HUES6 (cell line): ENCODE results near the gene NR1D2.

Source experiments
- H3K27ac ChIP-seq: 2 replicates; pipeline ENCODE4 v1.7.0; 2013; ENCODE audit warnings: low read depth, mild to moderate bottlenecking, low read length, inconsistent platforms
- H3K27me3 ChIP-seq: 2 replicates; pipeline ENCODE4 v1.6.1; 2013; ENCODE audit warnings: low read length; ENCODE audit not compliant: control insufficient read depth, insufficient read depth
- H3K36me3 ChIP-seq: 2 replicates; pipeline ENCODE4 v1.6.1; 2013; ENCODE audit warnings: low read length; ENCODE audit not compliant: control insufficient read depth, insufficient read depth
- H3K4me1 ChIP-seq: 2 replicates; pipeline ENCODE4 v1.6.1; 2013; ENCODE audit warnings: low read length; ENCODE audit not compliant: control insufficient read depth, insufficient read depth
- H3K4me3 ChIP-seq: 2 replicates; pipeline ENCODE4 v1.5.1; 2013; ENCODE audit warnings: low read depth, low read length
- H3K9ac ChIP-seq: one replicate; pipeline ENCODE4 v1.6.1; 2013; ENCODE audit warnings: mild to moderate bottlenecking, low read length
- H3K9me3 ChIP-seq: 2 replicates; pipeline ENCODE4 v1.6.1; 2013; ENCODE audit warnings: low read depth, low read length; ENCODE audit not compliant: control insufficient read depth, insufficient read depth

Gene NR1D2

GRCh38 chr3:23966328-23966727, 21.2 kb downstream of the NR1D2 start:
- Histone ChIP-seq H3K27ac (no peak overlapping the region), H3K4me1 (no peaks in the 10 kb centered on the region; the same call in 1 of the 2 replicates), H3K4me3 (no peak overlapping the region), H3K36me3 (peaks cover 63% of the 10 kb centered on the region), H3K9ac (no peak overlapping the region), H3K27me3 (no peaks in the 10 kb centered on the region), H3K9me3 (no peaks in the 10 kb centered on the region)

- H3K9ac ChIP-seq: no peak overlapping the region
- no peak overlapping the region for H3K4me3 ChIP-seq
- H3K9me3 ChIP-seq: no peaks in the 10 kb centered on the region
- peaks cover 57% of the 10 kb centered on the region for H3K36me3 ChIP-seq
- H3K27me3 ChIP-seq: no peaks in the 10 kb centered on the region
- no peaks in the 10 kb centered on the region; the same call in 1 of the 2 replicates for H3K4me1 ChIP-seq
- H3K27ac ChIP-seq: no peak overlapping the region
Measured at GRCh38 chr3:23968463-23969184, 23.5 kb downstream of the NR1D2 start.

DNA sequence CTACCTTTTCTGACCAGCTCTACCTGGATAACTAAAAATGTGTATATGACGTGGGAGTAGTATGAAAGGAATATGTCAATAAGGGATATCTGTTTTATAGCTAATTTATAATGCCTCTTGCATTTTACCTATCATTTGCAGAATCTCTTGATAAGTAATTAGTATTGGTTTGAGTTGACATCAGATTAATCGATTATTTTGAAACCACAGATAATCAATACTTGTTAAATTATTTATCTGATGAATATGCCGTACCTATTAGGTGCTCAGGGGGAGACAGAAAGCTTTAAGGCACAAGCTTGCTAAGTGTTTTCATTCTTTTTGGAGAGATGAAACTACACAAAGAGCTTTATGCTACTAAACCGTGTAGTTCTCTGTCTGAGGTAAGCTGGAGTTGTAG, 24.3 kb downstream of the NR1D2 start:
- H3K4me1 ChIP-seq: no peaks in the 10 kb centered on the region
- H3K36me3 ChIP-seq: peaks cover 55% of the 10 kb centered on the region
- no peaks in the 10 kb centered on the region for H3K9me3 ChIP-seq
- H3K9ac ChIP-seq: no peak overlapping the region
- H3K4me3 ChIP-seq: no peak overlapping the region
- no peak overlapping the region for H3K27ac ChIP-seq
- no peaks in the 10 kb centered on the region for H3K27me3 ChIP-seq

DNA sequence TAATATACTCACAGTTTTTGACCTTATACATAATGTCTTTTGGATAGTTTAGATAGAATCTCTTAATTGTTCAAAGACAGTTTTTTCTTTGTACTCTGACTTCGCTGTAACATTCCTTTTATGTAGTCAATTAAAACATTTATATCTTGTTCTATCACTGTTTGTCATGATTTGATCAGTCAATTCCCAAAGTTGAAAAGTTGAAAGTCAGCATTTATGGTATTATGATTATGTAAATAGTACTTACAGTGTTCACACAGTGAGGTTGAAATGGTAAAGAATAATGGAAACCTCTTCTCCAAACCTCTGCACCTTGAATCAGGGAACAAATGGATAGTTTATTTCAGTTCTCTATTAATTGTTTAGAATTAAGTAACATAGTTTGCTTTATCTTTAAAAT, 26.6 kb downstream of the NR1D2 start:
- Histone ChIP-seq H3K4me3 (no peak overlapping the region), H3K27me3 (no peaks in the 10 kb centered on the region), H3K27ac (no peak overlapping the region), H3K36me3 (peaks cover 45% of the 10 kb centered on the region), H3K9ac (no peak overlapping the region), H3K9me3 (peaks cover 6% of the 10 kb centered on the region), H3K4me1 (no peaks in the 10 kb centered on the region)

GRCh38 chr3:23976555-23976954, 31.5 kb downstream of the NR1D2 start:
- Histone ChIP-seq H3K9ac (no peak overlapping the region), H3K9me3 (peaks cover 8% of the 10 kb centered on the region), H3K36me3 (peaks cover 36% of the 10 kb centered on the region), H3K27ac (no peak overlapping the region), H3K4me1 (no peaks in the 10 kb centered on the region), H3K4me3 (no peak overlapping the region), H3K27me3 (no peaks in the 10 kb centered on the region)

- Histone ChIP-seq H3K9me3 (peaks cover 13% of the 10 kb centered on the region), H3K27ac (no peak overlapping the region), H3K27me3 (no peaks in the 10 kb centered on the region), H3K4me1 (peaks cover 4% of the 10 kb centered on the region; the same call in 1 of the 2 replicates), H3K36me3 (peaks cover 23% of the 10 kb centered on the region), H3K4me3 (no peak overlapping the region), H3K9ac (no peak overlapping the region)
Measured at GRCh38 chr3:23979569-23979968, 34.5 kb downstream of the NR1D2 start.

GRCh38 chr3:23981136-23981535, 36.0 kb downstream of the NR1D2 start:
- Histone ChIP-seq H3K4me3 (no peak overlapping the region), H3K27ac (no peak overlapping the region), H3K36me3 (peaks cover 18% of the 10 kb centered on the region), H3K27me3 (no peaks in the 10 kb centered on the region), H3K9me3 (peaks cover 10% of the 10 kb centered on the region), H3K4me1 (peaks cover 4% of the 10 kb centered on the region; the same call in 1 of the 2 replicates), H3K9ac (no peak overlapping the region)

DNA sequence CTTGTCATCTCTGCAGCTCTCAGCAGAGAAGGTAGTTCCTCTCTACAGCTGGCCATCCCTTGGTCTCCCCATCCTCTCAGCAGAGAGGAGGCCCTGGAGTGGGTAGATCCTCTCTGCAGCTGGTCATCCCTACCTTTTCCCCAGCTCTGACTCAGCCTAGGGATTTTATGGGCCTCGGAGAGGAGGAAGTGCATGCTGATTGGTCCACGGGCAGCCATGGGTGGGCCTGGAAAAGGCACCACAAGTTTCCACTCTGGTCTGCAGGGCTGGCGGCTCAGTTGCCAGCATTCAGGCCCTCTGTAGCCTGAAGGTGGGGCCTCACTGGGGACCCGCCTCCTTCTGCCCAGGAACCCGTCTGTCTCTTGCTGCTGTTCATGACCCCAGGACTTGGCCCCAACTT, 36.9 kb downstream of the NR1D2 start:
- Histone ChIP-seq H3K4me3 (no peak overlapping the region), H3K4me1 (peaks cover 4% of the 10 kb centered on the region; the same call in 1 of the 2 replicates), H3K27ac (no peak overlapping the region), H3K27me3 (no peaks in the 10 kb centered on the region), H3K36me3 (peaks cover 12% of the 10 kb centered on the region), H3K9me3 (peaks cover 7% of the 10 kb centered on the region; the same call in 1 of the 2 replicates), H3K9ac (no peak overlapping the region)

GRCh38 chr3:23984934-23985333, 39.8 kb downstream of the NR1D2 start:
- Histone ChIP-seq H3K4me1 (peaks cover 4% of the 10 kb centered on the region; the same call in 1 of the 2 replicates), H3K27me3 (no peaks in the 10 kb centered on the region), H3K9ac (no peak overlapping the region), H3K27ac (no peak overlapping the region), H3K4me3 (no peak overlapping the region), H3K9me3 (peaks cover 9% of the 10 kb centered on the region; the same call in 1 of the 2 replicates), H3K36me3 (no peaks in the 10 kb centered on the region)

GRCh38 chr3:23985747-23986544, 40.9 kb downstream of the NR1D2 start:
- no peaks in the 10 kb centered on the region for H3K36me3 ChIP-seq
- no peak overlapping the region for H3K27ac ChIP-seq
- H3K9me3 ChIP-seq: peaks cover 9% of the 10 kb centered on the region; the same call in 1 of the 2 replicates
- no peak overlapping the region for H3K9ac ChIP-seq
- H3K4me1 ChIP-seq: peaks cover 4% of the 10 kb centered on the region; the same call in 1 of the 2 replicates
- H3K4me3 ChIP-seq: no peak overlapping the region
- no peaks in the 10 kb centered on the region for H3K27me3 ChIP-seq

DNA sequence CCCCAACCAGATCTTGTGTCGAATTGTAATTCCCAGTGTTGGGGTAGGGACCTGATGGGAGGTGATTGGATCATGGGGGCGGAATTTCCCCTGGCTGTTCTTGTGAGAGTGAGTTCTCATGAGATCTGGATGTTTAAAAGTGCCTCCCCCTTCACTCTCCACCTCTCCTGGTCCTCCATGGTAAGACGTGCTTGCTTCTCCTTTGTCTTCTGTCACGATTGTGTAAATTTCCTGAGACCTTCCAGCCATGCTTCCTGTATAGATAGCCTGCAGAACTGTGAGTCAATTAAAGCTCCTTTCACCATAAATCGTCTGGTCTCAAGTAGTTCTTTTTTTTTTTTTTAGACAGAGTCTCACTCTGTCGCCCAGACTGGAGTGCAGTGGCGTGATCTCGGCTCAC, 42.3 kb downstream of the NR1D2 start:
- Histone ChIP-seq H3K9ac (no peak overlapping the region), H3K4me1 (peaks cover 8% of the 10 kb centered on the region; the same call in 1 of the 2 replicates), H3K9me3 (0 out of 2 replicates have a peak, but pooled peaks cover 2% of the 10 kb centered on the region), H3K27me3 (no peaks in the 10 kb centered on the region), H3K27ac (no peak overlapping the region), H3K36me3 (no peaks in the 10 kb centered on the region), H3K4me3 (no peak overlapping the region)
